ENCODE measurements around the gene ZNRD2.
"Not testable (repeated sequence)": the region's sequence is repeated elsewhere in the genome, so short reads cannot be mapped to it uniquely, and the experiment has no call there.

- TF ChIP-seq POLR2A, CTCF (IDR thresholded peaks at IDR 0.05): not testable (repeated sequence)
Measured at GRCh38 chr11:65522718-65523630, 47.3 kb upstream of the ZNRD2 start.
